ENCODE data around the gene IQGAP1.

DNA sequence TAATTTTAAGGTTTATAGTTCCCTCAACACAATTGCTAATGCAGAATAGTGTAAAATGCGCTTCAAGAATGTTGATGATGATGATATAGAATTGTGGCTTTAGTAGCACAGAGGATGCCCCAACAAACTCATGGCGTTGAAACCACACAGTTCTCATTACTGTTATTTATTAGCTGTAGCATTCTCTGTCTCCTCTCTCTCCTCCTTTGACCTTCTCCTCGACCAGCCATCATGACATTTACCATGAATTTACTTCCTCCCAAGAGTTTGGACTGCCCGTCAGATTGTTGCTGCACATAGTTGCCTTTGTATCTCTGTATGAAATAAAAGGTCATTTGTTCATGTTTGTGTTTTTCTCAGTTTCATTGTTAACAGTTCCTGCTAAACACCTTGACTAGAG, 113.9 kb downstream of the IQGAP1 start:
- TF ChIP-seq, protein P1, sequence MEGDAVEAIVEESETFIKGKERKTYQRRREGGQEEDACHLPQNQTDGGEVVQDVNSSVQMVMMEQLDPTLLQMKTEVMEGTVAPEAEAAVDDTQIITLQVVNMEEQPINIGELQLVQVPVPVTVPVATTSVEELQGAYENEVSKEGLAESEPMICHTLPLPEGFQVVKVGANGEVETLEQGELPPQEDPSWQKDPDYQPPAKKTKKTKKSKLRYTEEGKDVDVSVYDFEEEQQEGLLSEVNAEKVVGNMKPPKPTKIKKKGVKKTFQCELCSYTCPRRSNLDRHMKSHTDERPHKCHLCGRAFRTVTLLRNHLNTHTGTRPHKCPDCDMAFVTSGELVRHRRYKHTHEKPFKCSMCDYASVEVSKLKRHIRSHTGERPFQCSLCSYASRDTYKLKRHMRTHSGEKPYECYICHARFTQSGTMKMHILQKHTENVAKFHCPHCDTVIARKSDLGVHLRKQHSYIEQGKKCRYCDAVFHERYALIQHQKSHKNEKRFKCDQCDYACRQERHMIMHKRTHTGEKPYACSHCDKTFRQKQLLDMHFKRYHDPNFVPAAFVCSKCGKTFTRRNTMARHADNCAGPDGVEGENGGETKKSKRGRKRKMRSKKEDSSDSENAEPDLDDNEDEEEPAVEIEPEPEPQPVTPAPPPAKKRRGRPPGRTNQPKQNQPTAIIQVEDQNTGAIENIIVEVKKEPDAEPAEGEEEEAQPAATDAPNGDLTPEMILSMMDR (IDR thresholded peaks at IDR 0.05; ENCODE audit: low read length): no peak
- TF ChIP-seq EZH2 (IDR thresholded peaks at IDR 0.05; ENCODE audit: borderline replicate concordance, low read length): no peak

Measured in OCI-LY1 (cell line).